Measurements from ENCODE around the gene DCAF4L1. TPM values are rescaled to one million over a fixed set of nuclear protein-coding genes. Genes with fewer than 3 reads are reported as not detected.

The DCAF4L1 gene
- total RNA-seq, 1 donor from 2014 or later, result 0.26 TPM

GRCh38 chr4:41935652-41936021 is 45.9 kb upstream of the DCAF4L1 start:
- no peak for FAIRE-seq
- no peak for TF ChIP-seq CTCF (IDR thresholded peaks at IDR 0.05; ENCODE audit: insufficient read depth, low read length, severe bottlenecking)
- Histone ChIP-seq H3K4me3 (ENCODE audit: low read depth, low read length) (peak overlapping the region; percentile 93), H3K36me3 (ENCODE audit: control insufficient read depth, insufficient read depth, low read length) (no peaks in the 10 kb centered on the region), H3K27me3 (ENCODE audit: control insufficient read depth, insufficient read depth, low read length) (no peaks in the 10 kb centered on the region)
- peak; percentile 43 for DNase-seq (ENCODE audit: low read depth)

- Histone ChIP-seq H3K27me3 (ENCODE audit: control insufficient read depth, insufficient read depth, low read length) (no peaks in the 10 kb centered on the region), H3K4me3 (ENCODE audit: low read depth, low read length) (no peak overlapping the region), H3K36me3 (ENCODE audit: control insufficient read depth, insufficient read depth, low read length) (peaks cover 3% of the 10 kb centered on the region)
- DNase-seq (ENCODE audit: low read depth) (peak; percentile 92), FAIRE-seq (peak; percentile 77)
- TF ChIP-seq CTCF (IDR thresholded peaks at IDR 0.05; ENCODE audit: insufficient read depth, low read length, severe bottlenecking), result no peak
Measured at GRCh38 chr4:41939016-41939626, 42.4 kb upstream of the DCAF4L1 start.

GRCh38 chr4:41940834-41941233 is 40.7 kb upstream of the DCAF4L1 start:
- DNase-seq (ENCODE audit: low read depth) (no peak), FAIRE-seq (no peak)
- no peaks in the 10 kb centered on the region for H3K27me3 ChIP-seq (ENCODE audit: control insufficient read depth, insufficient read depth, low read length)
- TF ChIP-seq CTCF (IDR thresholded peaks at IDR 0.05; ENCODE audit: insufficient read depth, low read length, severe bottlenecking), result no peak
- H3K4me3 ChIP-seq (ENCODE audit: low read depth, low read length), result no peak overlapping the region
- H3K36me3 ChIP-seq (ENCODE audit: control insufficient read depth, insufficient read depth, low read length), result peaks cover 3% of the 10 kb centered on the region

GRCh38 chr4:41943506-41943905 is 38.0 kb upstream of the DCAF4L1 start:
- Histone ChIP-seq H3K36me3 (ENCODE audit: control insufficient read depth, insufficient read depth, low read length) (peaks cover 3% of the 10 kb centered on the region), H3K4me3 (ENCODE audit: low read depth, low read length) (no peak overlapping the region), H3K27me3 (ENCODE audit: control insufficient read depth, insufficient read depth, low read length) (no peaks in the 10 kb centered on the region)
- FAIRE-seq (no peak), DNase-seq (ENCODE audit: low read depth) (no peak)
- no peak for TF ChIP-seq CTCF (IDR thresholded peaks at IDR 0.05; ENCODE audit: insufficient read depth, low read length, severe bottlenecking)

- H3K4me3 ChIP-seq (ENCODE audit: low read depth, low read length), result no peak overlapping the region
- H3K27me3 ChIP-seq (ENCODE audit: control insufficient read depth, insufficient read depth, low read length), result no peaks in the 10 kb centered on the region
- no peak for TF ChIP-seq CTCF (IDR thresholded peaks at IDR 0.05; ENCODE audit: insufficient read depth, low read length, severe bottlenecking)
- DNase-seq (ENCODE audit: low read depth) (no peak), FAIRE-seq (no peak)
- H3K36me3 ChIP-seq (ENCODE audit: control insufficient read depth, insufficient read depth, low read length), result peaks cover 3% of the 10 kb centered on the region
Measured at GRCh38 chr4:41944089-41944488, 37.5 kb upstream of the DCAF4L1 start.

GRCh38 chr4:41949531-41949930 is 32.0 kb upstream of the DCAF4L1 start:
- H3K4me3 ChIP-seq (ENCODE audit: low read depth, low read length), result no peak overlapping the region
- H3K27me3 ChIP-seq (ENCODE audit: control insufficient read depth, insufficient read depth, low read length), result no peaks in the 10 kb centered on the region
- FAIRE-seq, result no peak
- H3K36me3 ChIP-seq (ENCODE audit: control insufficient read depth, insufficient read depth, low read length), result peaks cover 1% of the 10 kb centered on the region
- no peak for DNase-seq (ENCODE audit: low read depth)
- TF ChIP-seq CTCF (IDR thresholded peaks at IDR 0.05; ENCODE audit: insufficient read depth, low read length, severe bottlenecking), result no peak

Data from bronchial epithelial cell (primary cell).